Measurements from ENCODE around the gene C2orf92. TPM values are rescaled to one million over a fixed set of nuclear protein-coding genes. Genes with fewer than 3 reads are reported as not detected.

Gene C2orf92
- total RNA-seq, 1 donor from 2014 or later: 15.1 TPM

- TF ChIP-seq, protein P1, sequence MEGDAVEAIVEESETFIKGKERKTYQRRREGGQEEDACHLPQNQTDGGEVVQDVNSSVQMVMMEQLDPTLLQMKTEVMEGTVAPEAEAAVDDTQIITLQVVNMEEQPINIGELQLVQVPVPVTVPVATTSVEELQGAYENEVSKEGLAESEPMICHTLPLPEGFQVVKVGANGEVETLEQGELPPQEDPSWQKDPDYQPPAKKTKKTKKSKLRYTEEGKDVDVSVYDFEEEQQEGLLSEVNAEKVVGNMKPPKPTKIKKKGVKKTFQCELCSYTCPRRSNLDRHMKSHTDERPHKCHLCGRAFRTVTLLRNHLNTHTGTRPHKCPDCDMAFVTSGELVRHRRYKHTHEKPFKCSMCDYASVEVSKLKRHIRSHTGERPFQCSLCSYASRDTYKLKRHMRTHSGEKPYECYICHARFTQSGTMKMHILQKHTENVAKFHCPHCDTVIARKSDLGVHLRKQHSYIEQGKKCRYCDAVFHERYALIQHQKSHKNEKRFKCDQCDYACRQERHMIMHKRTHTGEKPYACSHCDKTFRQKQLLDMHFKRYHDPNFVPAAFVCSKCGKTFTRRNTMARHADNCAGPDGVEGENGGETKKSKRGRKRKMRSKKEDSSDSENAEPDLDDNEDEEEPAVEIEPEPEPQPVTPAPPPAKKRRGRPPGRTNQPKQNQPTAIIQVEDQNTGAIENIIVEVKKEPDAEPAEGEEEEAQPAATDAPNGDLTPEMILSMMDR (IDR thresholded peaks at IDR 0.05; ENCODE audit: unreplicated experiment): no peak
- Mint-ChIP-seq H3K4me1 (ENCODE audit: unreplicated experiment) (peaks cover 9% of the 10 kb centered on the region), H3K27me3 (ENCODE audit: unreplicated experiment) (no peaks in the 10 kb centered on the region), H3K27ac (ENCODE audit: unreplicated experiment) (no peak overlapping the region), H3K4me3 (ENCODE audit: unreplicated experiment) (no peak overlapping the region), H3K36me3 (ENCODE audit: low read depth, unreplicated experiment) (no peaks in the 10 kb centered on the region), H3K9me3 (ENCODE audit: unreplicated experiment) (no peaks in the 10 kb centered on the region)
- DNase-seq (ENCODE audit: low spot score): no peak
Measured at GRCh38 chr2:97695744-97696143, 26.2 kb downstream of the C2orf92 start.

GRCh38 chr2:97697252-97698235, 28.0 kb downstream of the C2orf92 start:
- Mint-ChIP-seq H3K4me3 (ENCODE audit: unreplicated experiment) (no peak overlapping the region), H3K27me3 (ENCODE audit: unreplicated experiment) (no peaks in the 10 kb centered on the region), H3K36me3 (ENCODE audit: low read depth, unreplicated experiment) (no peaks in the 10 kb centered on the region), H3K9me3 (ENCODE audit: unreplicated experiment) (no peaks in the 10 kb centered on the region), H3K4me1 (ENCODE audit: unreplicated experiment) (peaks cover 9% of the 10 kb centered on the region), H3K27ac (ENCODE audit: unreplicated experiment) (peak overlapping the region; percentile 64)
- TF ChIP-seq, protein P1 (IDR thresholded peaks at IDR 0.05; ENCODE audit: unreplicated experiment): peak; percentile 98
- peak; percentile 93 for DNase-seq (ENCODE audit: low spot score)

GRCh38 chr2:97698530-97698929, 29.0 kb downstream of the C2orf92 start:
- Mint-ChIP-seq H3K27me3 (ENCODE audit: unreplicated experiment) (no peaks in the 10 kb centered on the region), H3K9me3 (ENCODE audit: unreplicated experiment) (no peaks in the 10 kb centered on the region), H3K27ac (ENCODE audit: unreplicated experiment) (no peak overlapping the region), H3K4me1 (ENCODE audit: unreplicated experiment) (peaks cover 9% of the 10 kb centered on the region), H3K4me3 (ENCODE audit: unreplicated experiment) (no peak overlapping the region), H3K36me3 (ENCODE audit: low read depth, unreplicated experiment) (no peaks in the 10 kb centered on the region)
- TF ChIP-seq, protein P1 (IDR thresholded peaks at IDR 0.05; ENCODE audit: unreplicated experiment): no peak
- no peak for DNase-seq (ENCODE audit: low spot score)

- no peaks in the 10 kb centered on the region for H3K27me3 Mint-ChIP-seq (ENCODE audit: unreplicated experiment)
- peaks cover 9% of the 10 kb centered on the region for H3K4me1 Mint-ChIP-seq (ENCODE audit: unreplicated experiment)
- no peak overlapping the region for H3K27ac Mint-ChIP-seq (ENCODE audit: unreplicated experiment)
- no peak overlapping the region for H3K4me3 Mint-ChIP-seq (ENCODE audit: unreplicated experiment)
- TF ChIP-seq, protein P1 (IDR thresholded peaks at IDR 0.05; ENCODE audit: unreplicated experiment): peak; percentile 70
- no peaks in the 10 kb centered on the region for H3K9me3 Mint-ChIP-seq (ENCODE audit: unreplicated experiment)
- peak; percentile 78 for DNase-seq (ENCODE audit: low spot score)
- H3K36me3 Mint-ChIP-seq (ENCODE audit: low read depth, unreplicated experiment): no peaks in the 10 kb centered on the region
Measured at GRCh38 chr2:97699765-97700444, 30.4 kb downstream of the C2orf92 start.
